GM23338 (cell line): ENCODE results near the gene FBLN2. TPM values are rescaled to one million over a fixed set of nuclear protein-coding genes. Genes with fewer than 3 reads are reported as not detected.

ENCODE experiments used
- ATAC-seq: fragments of 200-7000 bp; cut with Tn5 transposase; 3 replicates; pipeline ENCODE4 v1.9.1; 2020
- DNase-seq: peaks from one replicate; pipeline ENCODE4 v3.0.0-alpha.2; 2015; ENCODE audit warnings: low spot score
- H2AFZ ChIP-seq: fragments of 200-600 bp; sonication (generic); 2 replicates; pipeline ENCODE4 v1.8.0; 2016; ENCODE audit warnings: antibody characterized with exemption, mild to moderate bottlenecking, moderate library complexity
- H3F3A ChIP-seq: fragments of 200-600 bp; sonication (generic); replicated peaks from 2 replicates; pipeline ENCODE4 v1.8.0; 2017; ENCODE audit warnings: antibody characterized with exemption, mixed run types, low read depth
- H3K27ac ChIP-seq: fragments of 200-600 bp; sonication (generic); 2 replicates; pipeline ENCODE4 v1.6.1; 2016; ENCODE audit warnings: low read depth
- H3K27me3 ChIP-seq: fragments of 200-600 bp; sonication (generic); 2 replicates; pipeline ENCODE4 v1.8.0; 2016; ENCODE audit warnings: mild to moderate bottlenecking, mixed run types, moderate library complexity; ENCODE audit not compliant: insufficient read depth
- H3K36me3 ChIP-seq: fragments of 200-600 bp; sonication (generic); 2 replicates; pipeline ENCODE4 v1.8.0; 2016; ENCODE audit warnings: mild to moderate bottlenecking; ENCODE audit not compliant: insufficient read depth
- H3K4me1 ChIP-seq: fragments of 200-600 bp; sonication (generic); 2 replicates; pipeline ENCODE4 v1.8.0; 2016; ENCODE audit warnings: mild to moderate bottlenecking, moderate library complexity; ENCODE audit not compliant: insufficient read depth
- H3K4me2 ChIP-seq: fragments of 200-600 bp; sonication (generic); 2 replicates; pipeline ENCODE4 v1.7.1; 2017; ENCODE audit warnings: mixed run types
- H3K4me3 ChIP-seq: fragments of 200-600 bp; sonication (generic); 2 replicates; pipeline ENCODE4 v1.6.1; 2016; ENCODE audit warnings: mixed run types
- H3K79me2 ChIP-seq: fragments of 200-600 bp; sonication (generic); replicated peaks from 2 replicates; pipeline ENCODE4 v1.8.0; 2017; ENCODE audit warnings: mild to moderate bottlenecking; ENCODE audit not compliant: insufficient read depth
- H3K9me2 ChIP-seq: fragments of 200-600 bp; sonication (generic); 2 replicates; pipeline ENCODE4 v1.8.0; 2017; ENCODE audit not compliant: insufficient read depth
- H4K20me1 ChIP-seq: fragments of 200-600 bp; sonication (generic); replicated peaks from 2 replicates; pipeline ENCODE4 v1.8.0; 2017; ENCODE audit warnings: mild to moderate bottlenecking; ENCODE audit not compliant: insufficient read depth
- H3K27ac Mint-ChIP-seq: 2 replicates; pipeline ENCODE4 v1.8.0; 2020; ENCODE audit warnings: inconsistent platforms, mild to moderate bottlenecking, moderate library complexity, mixed read lengths
- H3K27me3 Mint-ChIP-seq: 3 replicates; pipeline ENCODE4 v1.8.0; 2022; ENCODE audit warnings: low read depth, mild to moderate bottlenecking, moderate library complexity, mixed read lengths, inconsistent platforms; ENCODE audit not compliant: insufficient read depth, poor library complexity
- H3K36me3 Mint-ChIP-seq: 3 replicates; pipeline ENCODE4 v1.8.0; 2021; ENCODE audit warnings: low read depth, mild to moderate bottlenecking, inconsistent platforms, moderate library complexity, mixed read lengths
- H3K4me1 Mint-ChIP-seq: 3 replicates; pipeline ENCODE4 v1.8.0; 2020; ENCODE audit warnings: mild to moderate bottlenecking, inconsistent platforms, mixed read lengths
- H3K4me3 Mint-ChIP-seq: 3 replicates; pipeline ENCODE4 v1.8.0; 2021; ENCODE audit warnings: moderate library complexity, mild to moderate bottlenecking, inconsistent platforms, mixed read lengths
- H3K9me3 Mint-ChIP-seq: 3 replicates; pipeline ENCODE4 v1.8.0; 2020; ENCODE audit warnings: moderate library complexity, mild to moderate bottlenecking, inconsistent platforms, mixed read lengths
- CREB1 ChIP-seq: fragments of 250-450 bp; sonication (Bioruptor Pico); IDR thresholded peaks from 2 replicates; pipeline ENCODE4 v1.5.0; 2020; ENCODE audit warnings: low read depth, mild to moderate bottlenecking, moderate library complexity
- CTCF ChIP-seq, 2 experiments: fragments of 200-600 bp in 1 of 2; sonication (generic) in 1 of 2; conservative IDR thresholded peaks; 2 replicates each; pipeline versions ENCODE4 v1.5.1 to v1.6.1; 2016 to 2017; ENCODE audit warnings: antibody characterized with exemption in 2 of 2, low read depth in 2 of 2, mild to moderate bottlenecking in 2 of 2, moderate library complexity in 1 of 2
- ETS1 ChIP-seq: IDR thresholded peaks from 2 replicates; pipeline ENCODE4 v1.6.1; 2016; ENCODE audit warnings: antibody characterized with exemption
- EZH2 ChIP-seq: fragments of 200-600 bp; sonication (generic); IDR thresholded peaks from one replicate; pipeline ENCODE4 v1.8.0; 2017; ENCODE audit warnings: antibody characterized with exemption, mild to moderate bottlenecking, low read depth; ENCODE audit not compliant: unreplicated experiment
- EZH2phosphoT487 ChIP-seq: fragments of 200-600 bp; sonication (generic); IDR thresholded peaks from one replicate; pipeline ENCODE4 v1.8.1; 2018; ENCODE audit warnings: antibody characterized with exemption; ENCODE audit not compliant: unreplicated experiment
- JUNB ChIP-seq: IDR thresholded peaks from one replicate; pipeline ENCODE4 v1.6.1; 2016; ENCODE audit warnings: antibody characterized with exemption; ENCODE audit not compliant: unreplicated experiment
- NANOG ChIP-seq: IDR thresholded peaks from 2 replicates; pipeline ENCODE4 v1.6.1; 2016; ENCODE audit warnings: antibody characterized with exemption, borderline replicate concordance
- POLR2AphosphoS5 ChIP-seq: IDR thresholded peaks from 2 replicates; pipeline ENCODE4 v1.6.1; 2016; ENCODE audit warnings: antibody characterized with exemption, low read depth
- REST ChIP-seq: IDR thresholded peaks from one replicate; pipeline ENCODE4 v1.6.1; 2018; ENCODE audit warnings: antibody characterized with exemption; ENCODE audit not compliant: unreplicated experiment
- STAT1 ChIP-seq: IDR thresholded peaks from one replicate; pipeline ENCODE4 v1.6.1; 2016; ENCODE audit warnings: antibody characterized with exemption; ENCODE audit not compliant: unreplicated experiment
- ZNF114 ChIP-seq: fragments of 250-450 bp; sonication (Bioruptor Pico); IDR thresholded peaks from 2 replicates; pipeline ENCODE4 v1.5.0; 2020; ENCODE audit warnings: mild to moderate bottlenecking, moderate library complexity
- ZNF331 ChIP-seq: fragments of 250-450 bp; sonication (Bioruptor Pico); IDR thresholded peaks from 2 replicates; pipeline ENCODE4 v1.5.0; 2020; ENCODE audit warnings: low read depth, mild to moderate bottlenecking, moderate library complexity
- ZNF462 ChIP-seq: fragments of 250-450 bp; sonication (Bioruptor Pico); IDR thresholded peaks from 2 replicates; pipeline ENCODE4 v1.5.0; 2020; ENCODE audit warnings: mild to moderate bottlenecking, moderate library complexity
- polyA plus RNA-seq: library from polyadenylated mRNA; unstranded; fragments of >200 nt; fragmentation: Nextera tagmentation; extraction: Ambion mirVana; gene quantifications from 2 replicates; pipeline ENCODE4 v1.2.1, GENCODE V29; 2016
- total RNA-seq: library from RNA; depleted of rRNA; stranded (reverse); fragments of >200 nt; shearing (Covaris generic); gene quantifications from 2 replicates; pipeline ENCODE4 v1.2.3, GENCODE V29; 2014

Gene FBLN2
- total and polyA plus RNA-seq, 2 experiments from 2014 or later, result 18.8 to 26.8 TPM

GRCh38 chr3:13666227-13666619 is 117.3 kb downstream of the FBLN2 start:
- Mint-ChIP-seq H3K27me3 (peaks cover 7% of the 10 kb centered on the region), H3K4me1 (peaks cover 16% of the 10 kb centered on the region), H3K36me3 (no peaks in the 10 kb centered on the region), H3K27ac (no peak overlapping the region), H3K4me3 (no peak overlapping the region), H3K9me3 (no peaks in the 10 kb centered on the region)
- Histone ChIP-seq H3F3A (no peaks in the 10 kb centered on the region), H3K79me2 (no peaks in the 10 kb centered on the region), H3K4me1 (peaks cover 9% of the 10 kb centered on the region), H3K36me3 (no peaks in the 10 kb centered on the region), H3K9me2 (no peaks in the 10 kb centered on the region), H3K27ac (no peak overlapping the region), H3K27me3 (no peaks in the 10 kb centered on the region), H2AFZ (no peak overlapping the region), H3K4me2 (no peak overlapping the region), H3K4me3 (no peak overlapping the region), H4K20me1 (no peaks in the 10 kb centered on the region)
- no peak for ATAC-seq
- DNase-seq, result no peak
- TF ChIP-seq ZNF331 (CRISPR knock-in tag) (no peak), EZH2phosphoT487 (no peak), ZNF462 (no peak), ZNF114 (CRISPR knock-in tag) (no peak), NANOG (no peak), ETS1 (no peak), POLR2AphosphoS5 (no peak), STAT1 (no peak), CREB1 (no peak), JUNB (no peak), EZH2 (no peak), REST (no peak), CTCF (conservative IDR thresholded peaks at IDR 0.05; ENCODE audit: low read depth in 2 of 2) (no peak)
